Activated CD8-positive, alpha-beta T cell treated with anti-CD3 and anti-CD28 coated beads for 36 hours (primary cell): ENCODE results near the gene BTN3A1. TPM values are rescaled to one million over a fixed set of nuclear protein-coding genes. Genes with fewer than 3 reads are reported as not detected.

Source experiments
- ATAC-seq: fragments of 200-7000 bp; cut with Tn5 transposase; one replicate; pipeline ENCODE4 v1.10.0; 2021; ENCODE audit warnings: mild to moderate bottlenecking, moderate library complexity
- CTCF ChIA-PET: fragments of 350-600 bp; sonication (Branson Sonifier 250); formaldehyde crosslinking; loops from one replicate; lab custom pipeline; 2021; ENCODE audit warnings: antibody characterized with exemption; lab: Charles Lee
- POLR2A ChIA-PET: fragments of 350-600 bp; sonication (Branson Sonifier 250); formaldehyde crosslinking; loops from one replicate; lab custom pipeline; 2021; ENCODE audit warnings: antibody characterized with exemption; lab: Charles Lee
- DNase-seq: peaks from one replicate; pipeline ENCODE4 v3.0.0-alpha.2; 2020
- H3K27ac Mint-ChIP-seq: one replicate; pipeline ENCODE4 v1.8.0; 2021; ENCODE audit warnings: mild to moderate bottlenecking, mixed read lengths
- H3K27me3 Mint-ChIP-seq: one replicate; pipeline ENCODE4 v1.8.0; 2021; ENCODE audit warnings: mixed read lengths
- H3K36me3 Mint-ChIP-seq: one replicate; pipeline ENCODE4 v1.8.0; 2021; ENCODE audit warnings: low read depth, mixed read lengths
- H3K4me1 Mint-ChIP-seq: one replicate; pipeline ENCODE4 v1.8.0; 2021; ENCODE audit warnings: low read depth, mixed read lengths
- H3K4me3 Mint-ChIP-seq: one replicate; pipeline ENCODE4 v1.8.0; 2021; ENCODE audit warnings: mild to moderate bottlenecking, moderate library complexity, mixed read lengths
- H3K9me3 Mint-ChIP-seq: one replicate; pipeline ENCODE4 v1.8.0; 2021; ENCODE audit warnings: mixed read lengths
- CTCF ChIP-seq: fragments of 200-600 bp; IDR thresholded peaks from one replicate; pipeline ENCODE4 v1.8.0; 2022; ENCODE audit warnings: antibody characterized with exemption, mild to moderate bottlenecking
- intact Hi-C: fragments of 100-400 bp; cut with micrococcal nuclease; formaldehyde crosslinking; loops from one replicate; pipeline ENCODE4 v1.10.0; 2022
- total RNA-seq, 2 experiments: library from RNA; stranded (reverse); gene quantifications; one replicate each; pipeline ENCODE4 v1.2.3, GENCODE V29; 2021

Gene BTN3A1
- total RNA-seq, 2 experiments from 2014 or later, result 32.7 to 34.0 TPM

GRCh38 chr6:26441977-26442376, 39.9 kb downstream of the BTN3A1 start:
- no peak for DNase-seq
- TF ChIP-seq CTCF, result no peak
- Mint-ChIP-seq H3K4me3 (peak overlapping the region; percentile 89), H3K27me3 (no peaks in the 10 kb centered on the region), H3K27ac (peak overlapping the region; percentile 76), H3K9me3 (no peaks in the 10 kb centered on the region), H3K4me1 (peaks cover 58% of the 10 kb centered on the region), H3K36me3 (peaks cover 42% of the 10 kb centered on the region)
- POLR2A ChIA-PET, result interaction anchor here (2.7 kb wide), 1 partner anchor 96 kb away, joined by 7 read pairs; the partner anchor contains the start of gene HMGN4
- intact Hi-C loops, result no loop called here
- no peak for ATAC-seq
- CTCF ChIA-PET, result no interaction called here

GRCh38 chr6:26445934-26446667, 44.0 kb downstream of the BTN3A1 start:
- Mint-ChIP-seq H3K27ac (peak overlapping the region; percentile 80), H3K9me3 (no peaks in the 10 kb centered on the region), H3K27me3 (no peaks in the 10 kb centered on the region), H3K36me3 (peaks cover 72% of the 10 kb centered on the region), H3K4me1 (peaks cover 60% of the 10 kb centered on the region), H3K4me3 (peak overlapping the region; percentile 16)
- ChIA-PET POLR2A (interaction anchor here (0.6 to 2.0 kb wide), 7 partner anchors 28 to 161 kb away, joined by 3 to 6 read pairs (median 3); a partner anchor contains a TSS), CTCF (interaction anchor here (0.7 to 1.5 kb wide), 8 partner anchors 14 to 150 kb away, joined by 3 to 5 read pairs (median 4); no protein-coding TSS in a partner anchor)
- ATAC-seq (peak; percentile 90), DNase-seq (peak; percentile 70)
- intact Hi-C loops, result no loop called here
- no peak for TF ChIP-seq CTCF

GRCh38 chr6:26447257-26447656, 45.2 kb downstream of the BTN3A1 start:
- DNase-seq, result no peak
- ChIA-PET CTCF (interaction anchor here (0.5 to 1.5 kb wide), 3 partner anchors 19 to 148 kb away, joined by 3 to 5 read pairs (median 3); no protein-coding TSS in a partner anchor), POLR2A (interaction anchor here (2.0 kb wide), 1 partner anchor 27 kb away, joined by 6 read pairs; no protein-coding TSS in a partner anchor)
- Mint-ChIP-seq H3K4me1 (peaks cover 59% of the 10 kb centered on the region), H3K9me3 (no peaks in the 10 kb centered on the region), H3K27ac (no peak overlapping the region), H3K4me3 (no peak overlapping the region), H3K27me3 (no peaks in the 10 kb centered on the region), H3K36me3 (peaks cover 70% of the 10 kb centered on the region)
- no peak for ATAC-seq
- intact Hi-C loops, result no loop called here
- TF ChIP-seq CTCF, result no peak

GRCh38 chr6:26450240-26450639, 48.2 kb downstream of the BTN3A1 start:
- Mint-ChIP-seq H3K27me3 (no peaks in the 10 kb centered on the region), H3K9me3 (no peaks in the 10 kb centered on the region), H3K36me3 (peaks cover 47% of the 10 kb centered on the region), H3K27ac (peak overlapping the region; percentile 2), H3K4me3 (no peak overlapping the region), H3K4me1 (peaks cover 33% of the 10 kb centered on the region)
- no peak for ATAC-seq
- intact Hi-C loops, result no loop called here
- DNase-seq, result no peak
- POLR2A ChIA-PET, result interaction anchor here (0.6 to 1.1 kb wide), 4 partner anchors 10 to 103 kb away, joined by 3 to 4 read pairs (median 4); partner anchors contain the start of gene BTN3A3
- no peak for TF ChIP-seq CTCF
- CTCF ChIA-PET, result no interaction called here
